ENCODE results near the gene COX19.

DNA sequence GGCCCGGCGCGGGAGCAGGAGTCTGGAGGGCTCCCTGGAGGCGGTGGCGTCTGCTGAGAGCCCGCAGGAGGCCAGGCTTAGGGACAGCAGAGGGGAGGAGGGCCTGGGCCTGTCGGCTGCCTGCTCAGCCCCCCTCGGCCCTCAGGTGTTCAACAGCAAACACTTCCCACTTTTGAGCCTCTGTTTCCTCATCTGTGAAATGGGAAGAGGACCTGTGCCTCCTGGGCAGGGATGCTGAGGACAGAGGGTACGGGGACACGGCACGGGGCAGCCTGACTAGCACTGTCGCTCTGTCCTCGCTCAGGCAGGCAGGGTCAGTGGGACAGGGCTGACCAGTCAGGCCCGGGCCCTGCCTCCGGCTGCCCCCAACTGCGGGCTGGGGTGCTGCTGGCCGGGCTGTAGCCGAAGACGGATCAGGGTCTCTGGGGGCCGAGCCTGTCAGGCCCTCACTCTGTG is 8.3 kb upstream of the COX19 start:
- TF ChIP-seq, protein P1, sequence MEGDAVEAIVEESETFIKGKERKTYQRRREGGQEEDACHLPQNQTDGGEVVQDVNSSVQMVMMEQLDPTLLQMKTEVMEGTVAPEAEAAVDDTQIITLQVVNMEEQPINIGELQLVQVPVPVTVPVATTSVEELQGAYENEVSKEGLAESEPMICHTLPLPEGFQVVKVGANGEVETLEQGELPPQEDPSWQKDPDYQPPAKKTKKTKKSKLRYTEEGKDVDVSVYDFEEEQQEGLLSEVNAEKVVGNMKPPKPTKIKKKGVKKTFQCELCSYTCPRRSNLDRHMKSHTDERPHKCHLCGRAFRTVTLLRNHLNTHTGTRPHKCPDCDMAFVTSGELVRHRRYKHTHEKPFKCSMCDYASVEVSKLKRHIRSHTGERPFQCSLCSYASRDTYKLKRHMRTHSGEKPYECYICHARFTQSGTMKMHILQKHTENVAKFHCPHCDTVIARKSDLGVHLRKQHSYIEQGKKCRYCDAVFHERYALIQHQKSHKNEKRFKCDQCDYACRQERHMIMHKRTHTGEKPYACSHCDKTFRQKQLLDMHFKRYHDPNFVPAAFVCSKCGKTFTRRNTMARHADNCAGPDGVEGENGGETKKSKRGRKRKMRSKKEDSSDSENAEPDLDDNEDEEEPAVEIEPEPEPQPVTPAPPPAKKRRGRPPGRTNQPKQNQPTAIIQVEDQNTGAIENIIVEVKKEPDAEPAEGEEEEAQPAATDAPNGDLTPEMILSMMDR (conservative IDR thresholded peaks at IDR 0.05; ENCODE audit: low read depth, low read length): no peak
- TF ChIP-seq EZH2 (IDR thresholded peaks at IDR 0.05; ENCODE audit: borderline replicate concordance, low read depth, low read length, poor library complexity, severe bottlenecking): no peak

All from A673 (cell line).